Measurements from ENCODE around the gene ABHD6. TPM values are rescaled to one million over a fixed set of nuclear protein-coding genes. Genes with fewer than 3 reads are reported as not detected.
"Not testable (repeated sequence)": the region's sequence is repeated elsewhere in the genome, so short reads cannot be mapped to it uniquely, and the experiment has no call there.

Gene ABHD6
- total RNA-seq, 4 donors from 2014 or later = 14.7 to 28.6 (median 18.0) TPM

GRCh38 chr3:58222161-58222724, 15.3 kb upstream of the ABHD6 start:
- no peaks in the 10 kb centered on the region for H3K36me3 ChIP-seq
- H3K27ac ChIP-seq = no peak overlapping the region
- peaks cover 0 to 5% of the 10 kb centered on the region in 2 donors for H3K4me1 ChIP-seq
- WGBS, 2 donors = 81 to 82% methylated on average over 8 of the region's 8 CpGs
- TF ChIP-seq, protein P1, sequence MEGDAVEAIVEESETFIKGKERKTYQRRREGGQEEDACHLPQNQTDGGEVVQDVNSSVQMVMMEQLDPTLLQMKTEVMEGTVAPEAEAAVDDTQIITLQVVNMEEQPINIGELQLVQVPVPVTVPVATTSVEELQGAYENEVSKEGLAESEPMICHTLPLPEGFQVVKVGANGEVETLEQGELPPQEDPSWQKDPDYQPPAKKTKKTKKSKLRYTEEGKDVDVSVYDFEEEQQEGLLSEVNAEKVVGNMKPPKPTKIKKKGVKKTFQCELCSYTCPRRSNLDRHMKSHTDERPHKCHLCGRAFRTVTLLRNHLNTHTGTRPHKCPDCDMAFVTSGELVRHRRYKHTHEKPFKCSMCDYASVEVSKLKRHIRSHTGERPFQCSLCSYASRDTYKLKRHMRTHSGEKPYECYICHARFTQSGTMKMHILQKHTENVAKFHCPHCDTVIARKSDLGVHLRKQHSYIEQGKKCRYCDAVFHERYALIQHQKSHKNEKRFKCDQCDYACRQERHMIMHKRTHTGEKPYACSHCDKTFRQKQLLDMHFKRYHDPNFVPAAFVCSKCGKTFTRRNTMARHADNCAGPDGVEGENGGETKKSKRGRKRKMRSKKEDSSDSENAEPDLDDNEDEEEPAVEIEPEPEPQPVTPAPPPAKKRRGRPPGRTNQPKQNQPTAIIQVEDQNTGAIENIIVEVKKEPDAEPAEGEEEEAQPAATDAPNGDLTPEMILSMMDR (IDR thresholded peaks at IDR 0.05) = no peak
- TF ChIP-seq POLR2A (IDR thresholded peaks at IDR 0.05) = no peak
- no peaks in the 10 kb centered on the region for H3K9me3 ChIP-seq
- DNase-seq = no peak
- no peaks in the 10 kb centered on the region for H3K27me3 ChIP-seq
- H3K4me3 ChIP-seq (replicated peaks in 1 of 3) = no peak overlapping the region
- intact Hi-C loops (cut with DNase I) = no loop called here

- no peak overlapping the region for H3K4me3 ChIP-seq (replicated peaks in 1 of 3)
- TF ChIP-seq, protein P1 (IDR thresholded peaks at IDR 0.05) = no peak
- no peak for TF ChIP-seq POLR2A (IDR thresholded peaks at IDR 0.05)
- 91% methylated on average over 4 of the region's 4 CpGs for WGBS, 2 donors
- DNase-seq = no peak
- H3K27ac ChIP-seq = no peak overlapping the region
- H3K9me3 ChIP-seq = no peaks in the 10 kb centered on the region
- intact Hi-C loops (cut with DNase I) = no loop called here
- H3K27me3 ChIP-seq = no peaks in the 10 kb centered on the region
- H3K36me3 ChIP-seq = no peaks in the 10 kb centered on the region
- H3K4me1 ChIP-seq = no peaks in the 10 kb centered on the region
These were observed 13.7 kb upstream of the ABHD6 start for GRCh38 chr3:58223855-58224254.

DNA sequence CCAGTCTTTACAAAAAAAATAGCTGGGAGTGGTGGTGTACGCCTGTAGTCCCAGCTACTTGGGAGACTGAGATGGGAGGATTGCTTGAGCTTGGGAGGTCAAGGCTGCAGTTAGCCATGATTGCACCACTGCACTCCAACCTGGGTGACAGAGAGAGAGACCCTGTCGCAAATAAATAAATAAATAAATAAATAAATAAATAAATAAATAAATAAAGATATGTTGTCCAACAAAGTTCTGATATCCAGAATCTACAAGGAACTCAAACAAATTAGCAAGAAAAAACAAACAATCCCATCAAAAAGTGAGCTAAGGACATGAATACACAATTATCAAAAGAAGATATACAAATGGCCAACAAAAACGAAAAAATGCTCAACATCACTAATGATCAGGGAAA, 9.7 kb upstream of the ABHD6 start:
- DNase-seq; H3K9me3 ChIP-seq; H3K27me3 ChIP-seq; H3K4me1 ChIP-seq; intact Hi-C loops (cut with DNase I); H3K4me3 ChIP-seq (replicated peaks in 1 of 3); H3K36me3 ChIP-seq; H3K27ac ChIP-seq: not testable (repeated sequence)
- WGBS, 2 donors = 95 to 96% methylated on average over 3 of the region's 3 CpGs

DNA sequence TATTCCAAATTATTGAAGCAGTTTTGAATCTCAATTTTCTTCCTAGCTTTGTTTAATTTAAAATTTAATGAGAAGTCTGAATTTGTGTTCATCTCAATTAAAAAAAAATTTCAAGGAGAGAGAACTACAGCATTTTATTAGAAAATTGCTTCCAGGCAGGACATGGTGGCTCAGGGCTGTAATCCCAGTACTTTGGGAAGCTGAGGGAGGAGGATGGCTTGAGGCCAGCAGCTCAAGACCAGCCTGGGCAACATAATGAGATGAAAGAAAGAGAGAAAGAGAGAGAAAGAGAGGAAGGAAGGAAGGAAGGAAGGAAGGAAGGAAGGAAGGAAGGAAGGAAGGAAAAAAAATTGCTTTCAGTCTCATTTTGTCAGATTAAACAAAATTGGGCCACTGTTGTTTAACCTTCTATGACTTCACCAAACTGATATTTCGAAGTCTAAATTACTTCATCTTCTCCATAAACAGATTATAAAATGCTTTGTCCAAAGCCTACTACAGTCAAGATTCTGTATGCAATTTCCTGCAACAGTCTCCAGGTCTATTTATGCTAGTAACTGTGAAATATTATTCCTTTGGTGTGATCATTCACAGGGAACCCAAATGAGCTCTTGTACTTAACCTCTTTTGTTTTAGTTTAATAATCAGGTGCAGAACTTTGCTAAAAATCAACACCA, 6.6 kb upstream of the ABHD6 start:
- WGBS, 2 donors = 29 to 31% methylated on average over 1 of the region's 1 CpG
- no peak for DNase-seq
- intact Hi-C loops (cut with DNase I) = no loop called here
- Histone ChIP-seq H3K27ac (no peak overlapping the region), H3K27me3 (no peaks in the 10 kb centered on the region), H3K4me3 (replicated peaks in 1 of 3) (no peak overlapping the region), H3K9me3 (no peaks in the 10 kb centered on the region), H3K36me3 (no peaks in the 10 kb centered on the region), H3K4me1 (no peaks in the 10 kb centered on the region)
- TF ChIP-seq, protein P1 (IDR thresholded peaks at IDR 0.05) = no peak
- no peak for TF ChIP-seq POLR2A (IDR thresholded peaks at IDR 0.05)

- WGBS, 2 donors = 53 to 64% methylated on average over 2 of the region's 2 CpGs
- Histone ChIP-seq H3K9me3 (no peaks in the 10 kb centered on the region), H3K4me3 (replicated peaks in 1 of 3) (no peak overlapping the region), H3K27ac (no peak overlapping the region), H3K36me3 (no peaks in the 10 kb centered on the region), H3K27me3 (no peaks in the 10 kb centered on the region), H3K4me1 (peaks cover 0 to 4% of the 10 kb centered on the region in 2 donors)
- intact Hi-C loops (cut with DNase I) = no loop called here
- TF ChIP-seq POLR2A (IDR thresholded peaks at IDR 0.05) = no peak
- TF ChIP-seq, protein P1 (IDR thresholded peaks at IDR 0.05) = no peak
- no peak for DNase-seq
These were observed 5.9 kb upstream of the ABHD6 start for GRCh38 chr3:58231666-58232065.
